Heart left ventricle (tissue), 16 donors: Measurements from ENCODE around the gene KLHL36. TPM values are rescaled to one million over a fixed set of nuclear protein-coding genes. Genes with fewer than 3 reads are reported as not detected.

Experiments used
- ATAC-seq, 4 donors: fragments of 200-7000 bp; cut with Tn5 transposase; one replicate each; pipeline ENCODE4 v1.9.1; 2020 to 2022; ENCODE audit warnings: moderate library complexity in 4 of 4, mild to moderate bottlenecking in 3 of 4, moderate number of reproducible peaks in 1 of 4
- DNase-seq, 5 donors: peaks; one replicate each; pipeline ENCODE4 v3.0.0-alpha.2; 2020
- H3K27ac ChIP-seq, 12 donors: fragments of 200-600 bp; sonication (generic) in 4 of 12; one replicate each; pipeline versions ENCODE4 v1.5.0 to v1.8.0; 2016 to 2022; ENCODE audit warnings: mild to moderate bottlenecking in 2 of 12
- H3K27me3 ChIP-seq, 9 donors: fragments of 200-600 bp; sonication (generic) in 2 of 9; one replicate each; pipeline versions ENCODE4 v1.5.1 to v1.8.0; 2016 to 2022; ENCODE audit warnings: mild to moderate bottlenecking in 3 of 9
- H3K36me3 ChIP-seq, 9 donors: fragments of 200-600 bp; sonication (generic) in 2 of 9; one replicate each; pipeline versions ENCODE4 v1.5.0 to v1.8.0; 2018 to 2022; ENCODE audit warnings: mild to moderate bottlenecking in 2 of 9
- H3K4me1 ChIP-seq, 12 donors: fragments of 200-600 bp; sonication (generic) in 4 of 12; one replicate each; pipeline versions ENCODE4 v1.5.0 to v1.8.0; 2016 to 2022; ENCODE audit warnings: mild to moderate bottlenecking in 3 of 12
- H3K4me3 ChIP-seq, 12 donors: fragments of 200-600 bp; sonication (generic) in 4 of 12; one replicate each; pipeline versions ENCODE4 v1.5.0 to v1.8.0; 2017 to 2022; ENCODE audit warnings: mild to moderate bottlenecking in 9 of 12, moderate library complexity in 4 of 12
- H3K9me3 ChIP-seq, 12 donors: fragments of 200-600 bp; sonication (generic) in 4 of 12; one replicate each; pipeline versions ENCODE4 v1.5.0 to v1.8.0; 2016 to 2022; ENCODE audit warnings: mild to moderate bottlenecking in 1 of 12
- CTCF ChIP-seq, 12 donors: fragments of 200-600 bp; sonication (generic) in 4 of 12; IDR thresholded peaks; one replicate each; pipeline versions ENCODE4 v1.5.0 to v1.8.0; 2018 to 2022; ENCODE audit warnings: antibody characterized with exemption in 12 of 12, mild to moderate bottlenecking in 5 of 12
- POLR2A ChIP-seq, 2 donors: fragments of 450-650 bp; IDR thresholded peaks; one replicate each; pipeline ENCODE4 v1.6.1; 2017; ENCODE audit warnings: antibody characterized with exemption in 2 of 2, mild to moderate bottlenecking in 2 of 2, moderate library complexity in 2 of 2
- WGBS, 4 donors: extraction: QIAGEN DNeasy Blood & Tissue Kit in 2 of 4; methylation state at CpG; one replicate each; pipeline versions ENCODE4 v1.1.5 to v1.1.7; 2013 to 2018; 5-methylcytosine and 5-hydroxymethylcytosine counted together
- intact Hi-C, 10 donors: fragments of 100-400 bp; cut with DNase I; formaldehyde crosslinking; loops; one replicate each; pipeline versions ENCODE4 v1.11.1 to v1.14.2; 2022
- polyA plus RNA-seq, 2 donors: library from polyadenylated mRNA; stranded (reverse); fragments of 200-250 nt; gene quantifications; one replicate each; pipeline ENCODE4 v1.2.3, GENCODE V29; 2013
- total RNA-seq, 9 donors: library from RNA; depleted of rRNA in 2 of 9; stranded (reverse); fragments of >200 nt in 2 of 9; fragmentation: NEBNext Ultra II Directional in 3 of 9; extraction: Animal tissue kit (Norgen Biotek cat#: 25700) in 3 of 9; gene quantifications; one replicate each; pipeline versions ENCODE4 v1.1.0 to v1.2.4, GENCODE V29; 2016 to 2023
- donor health status: ischemic (EF 13 %, LVEDD 7.1; RV severe dilation, severe dysfunction).
- donor health status: healthy with polysubstance abuse.
- donor health status: DM: no; HTN: yes; CAD: no.
- donor health status: DM: no; HTN: no; CAD: no.
- donor health status: ischemic (EF 25% LVEDD 6.9; RV normal size, moderate dysfunction).
- donor health status: ischemic (EF 25% LVEDD 5.7; RV mildly dilated, moderate dysfunction).
- donor health status: healthy.
- donor health status: DM: yes; HTN: yes; CAD: no.
- donor health status: ischemic (EF 35%, LVEDD 5.7; RV mildly dilated, moderate dysfunction).
- donor health status: nonischemic (EF 11% LVEDD 7.7; RV severe dilation, severe dysfunction).
- donor health status: DM: yes; HTN: yes; CAD: no.
- donor health status: PGD.
- donor health status: ischemic (EF 29% LVEDD 5.4; RV normal size, mild dysfunction).
- donor health status: nonischemic (EF 23%, LVEDD 6.1; RV moderate dilation, normal function).

The KLHL36 gene
- total and polyA plus RNA-seq, 11 donors: 19.2 to 93.0 (median 58.0) TPM

- Histone ChIP-seq H3K4me3 (no peak overlapping the region), H3K27me3 (no peaks in the 10 kb centered on the region), H3K27ac (no peak overlapping the region), H3K9me3 (no peaks in the 10 kb centered on the region), H3K36me3 (peaks cover 7 to 100% (median 97%) of the 10 kb centered on the region in 9 donors), H3K4me1 (peaks cover 0 to 4% (median 0%) of the 10 kb centered on the region in 12 donors)
- TF ChIP-seq POLR2A (IDR thresholded peaks at IDR 0.05) (no peak), CTCF (IDR thresholded peaks at IDR 0.05) (no peak)
- intact Hi-C loops: no loop called here
- WGBS, 4 donors: 81 to 86% (median 82%) methylated on average over 7 of the region's 7 CpGs
- DNase-seq: no peak
- no peak for ATAC-seq
Observed at GRCh38 chr16:84660973-84661372, 12.7 kb downstream of the KLHL36 start.

GRCh38 chr16:84661418-84662060 lies 13.2 kb downstream of the KLHL36 start:
- no peaks in the 10 kb centered on the region for H3K27me3 ChIP-seq
- H3K4me1 ChIP-seq: peaks cover 0 to 4% (median 0%) of the 10 kb centered on the region in 12 donors
- intact Hi-C loops: no loop called here
- ATAC-seq (no peak), DNase-seq (no peak)
- WGBS, 4 donors: 96 to 97% (median 97%) methylated on average over 45 to 51 of the region's 51 CpGs
- H3K27ac ChIP-seq: no peak overlapping the region
- no peaks in the 10 kb centered on the region for H3K9me3 ChIP-seq
- H3K4me3 ChIP-seq: no peak overlapping the region
- H3K36me3 ChIP-seq: peaks cover 7 to 100% (median 99%) of the 10 kb centered on the region in 9 donors
- TF ChIP-seq CTCF (IDR thresholded peaks at IDR 0.05): no peak
- no peak for TF ChIP-seq POLR2A (IDR thresholded peaks at IDR 0.05)

- TF ChIP-seq POLR2A (IDR thresholded peaks at IDR 0.05) (no peak), CTCF (IDR thresholded peaks at IDR 0.05) (no peak)
- no peak for DNase-seq
- Histone ChIP-seq H3K36me3 (peaks cover 6 to 100% (median 91%) of the 10 kb centered on the region in 9 donors), H3K4me1 (peaks cover 0 to 4% (median 0%) of the 10 kb centered on the region in 12 donors), H3K9me3 (no peaks in the 10 kb centered on the region), H3K4me3 (no peak overlapping the region), H3K27me3 (no peaks in the 10 kb centered on the region), H3K27ac (no peak overlapping the region)
- intact Hi-C loops: no loop called here
- ATAC-seq: no peak
- WGBS, 4 donors: 94 to 97% (median 95%) methylated on average over 9 of the region's 9 CpGs
Observed at GRCh38 chr16:84662471-84662870, 14.2 kb downstream of the KLHL36 start.

- H3K4me1 ChIP-seq: peaks cover 0 to 9% (median 0%) of the 10 kb centered on the region in 12 donors
- H3K4me3 ChIP-seq: no peak overlapping the region
- H3K9me3 ChIP-seq: no peaks in the 10 kb centered on the region
- ATAC-seq (no peak), DNase-seq (no peak)
- H3K27me3 ChIP-seq: no peaks in the 10 kb centered on the region
- intact Hi-C loops: no loop called here
- WGBS, 4 donors: 71 to 79% (median 73%) methylated on average over 9 of the region's 9 CpGs
- H3K36me3 ChIP-seq: peaks cover 0 to 99% (median 88%) of the 10 kb centered on the region in 9 donors
- H3K27ac ChIP-seq: no peak overlapping the region
- TF ChIP-seq CTCF (IDR thresholded peaks at IDR 0.05) (no peak), POLR2A (IDR thresholded peaks at IDR 0.05) (no peak)
Observed at GRCh38 chr16:84663433-84664101, 15.3 kb downstream of the KLHL36 start.
